H1 (cell line): ENCODE measurements around the gene ATP6V1G1.

Source experiments
- E2F6 ChIP-seq: IDR thresholded peaks from 2 replicates; pipeline ENCODE4 v1.6.1; 2012; ENCODE audit warnings: inconsistent platforms
- POLR2A ChIP-seq, 2 experiments: IDR thresholded peaks; 1 replicate in 1 of 2; 2 replicates in 1 of 2; pipeline ENCODE4 v1.6.1; 2011; ENCODE audit warnings: low read depth in 2 of 2, low read length in 2 of 2, mild to moderate bottlenecking in 2 of 2; ENCODE audit errors: control extremely low read depth in 1 of 2
- TF ChIP-seq, protein P1 (sequence below), 3 experiments: IDR thresholded peaks; 1 replicate in 2 of 3; 2 replicates in 1 of 3; pipeline versions ENCODE4 v1.5.1 to v1.6.1; 2011; ENCODE audit warnings: low read length in 3 of 3, mild to moderate bottlenecking in 3 of 3, inconsistent platforms in 2 of 3, low read depth in 1 of 3, moderate library complexity in 1 of 3; ENCODE audit not compliant: insufficient read depth in 1 of 3; ENCODE audit errors: control extremely low read depth in 1 of 3

- TF ChIP-seq, protein P1, sequence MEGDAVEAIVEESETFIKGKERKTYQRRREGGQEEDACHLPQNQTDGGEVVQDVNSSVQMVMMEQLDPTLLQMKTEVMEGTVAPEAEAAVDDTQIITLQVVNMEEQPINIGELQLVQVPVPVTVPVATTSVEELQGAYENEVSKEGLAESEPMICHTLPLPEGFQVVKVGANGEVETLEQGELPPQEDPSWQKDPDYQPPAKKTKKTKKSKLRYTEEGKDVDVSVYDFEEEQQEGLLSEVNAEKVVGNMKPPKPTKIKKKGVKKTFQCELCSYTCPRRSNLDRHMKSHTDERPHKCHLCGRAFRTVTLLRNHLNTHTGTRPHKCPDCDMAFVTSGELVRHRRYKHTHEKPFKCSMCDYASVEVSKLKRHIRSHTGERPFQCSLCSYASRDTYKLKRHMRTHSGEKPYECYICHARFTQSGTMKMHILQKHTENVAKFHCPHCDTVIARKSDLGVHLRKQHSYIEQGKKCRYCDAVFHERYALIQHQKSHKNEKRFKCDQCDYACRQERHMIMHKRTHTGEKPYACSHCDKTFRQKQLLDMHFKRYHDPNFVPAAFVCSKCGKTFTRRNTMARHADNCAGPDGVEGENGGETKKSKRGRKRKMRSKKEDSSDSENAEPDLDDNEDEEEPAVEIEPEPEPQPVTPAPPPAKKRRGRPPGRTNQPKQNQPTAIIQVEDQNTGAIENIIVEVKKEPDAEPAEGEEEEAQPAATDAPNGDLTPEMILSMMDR (IDR thresholded peaks at IDR 0.05; ENCODE audit: control extremely low read depth in 1 of 3, insufficient read depth in 1 of 3, low read depth in 1 of 3, low read length in 3 of 3), result no peak
- no peak for TF ChIP-seq POLR2A (IDR thresholded peaks at IDR 0.05; ENCODE audit: control extremely low read depth in 1 of 2, low read depth in 2 of 2, low read length in 2 of 2)
- no peak for TF ChIP-seq E2F6
Measured at GRCh38 chr9:114590328-114590727, 2.8 kb downstream of the ATP6V1G1 start.
